Neural cell (in vitro differentiated cells): ENCODE measurements around the gene TMEFF1. TPM values are rescaled to one million over a fixed set of nuclear protein-coding genes. Genes with fewer than 3 reads are reported as not detected.

Experiments used
- H2AFZ ChIP-seq: fragments of 200-600, 300-800 bp; sonication (generic), shearing (Covaris generic); 2 replicates; pipeline ENCODE4 v1.6.0; 2014; ENCODE audit warnings: low read depth, mild to moderate bottlenecking, antibody characterized with exemption, low read length, moderate library complexity
- H3F3A ChIP-seq: fragments of 200-600 bp; shearing (Covaris generic); 2 replicates; pipeline ENCODE4 v1.6.1; 2016; ENCODE audit warnings: mild to moderate bottlenecking, moderate library complexity, mixed read lengths, antibody characterized with exemption, low read length; ENCODE audit not compliant: insufficient read depth, poor library complexity, severe bottlenecking
- H3K27ac ChIP-seq: fragments of 200-600, 300-800 bp; sonication (generic), shearing (Covaris generic); 2 replicates; pipeline ENCODE4 v1.5.1; 2014; ENCODE audit warnings: mild to moderate bottlenecking, low read length, moderate library complexity
- H3K27me3 ChIP-seq: fragments of 300-800, 200-600 bp; sonication (generic), shearing (Covaris generic); 2 replicates; pipeline ENCODE4 v1.6.0; 2014; ENCODE audit warnings: mild to moderate bottlenecking, low read depth, low read length, moderate library complexity; ENCODE audit not compliant: insufficient read depth
- H3K36me3 ChIP-seq: fragments of 300-800, 200-600 bp; sonication (generic), shearing (Covaris generic); 2 replicates; pipeline ENCODE4 v1.5.1; 2014; ENCODE audit warnings: mild to moderate bottlenecking, antibody characterized with exemption, low read length, moderate library complexity; ENCODE audit not compliant: insufficient read depth
- H3K4me2 ChIP-seq: fragments of 300-800, 200-600 bp; sonication (generic), shearing (Covaris generic); 2 replicates; pipeline ENCODE4 v1.6.0; 2014; ENCODE audit warnings: mild to moderate bottlenecking, low read length
- H3K4me3 ChIP-seq: fragments of 300-800, 200-600 bp; sonication (generic), shearing (Covaris generic); 2 replicates; pipeline ENCODE4 v1.5.1; 2014; ENCODE audit warnings: mild to moderate bottlenecking, low read length, moderate library complexity
- H3K79me2 ChIP-seq: fragments of 200-600 bp; shearing (Covaris generic); replicated peaks from 2 replicates; pipeline ENCODE4 v1.6.0; 2014; ENCODE audit warnings: mild to moderate bottlenecking, low read length, moderate library complexity; ENCODE audit not compliant: insufficient read depth
- H3K9ac ChIP-seq: fragments of 300-800, 200-600 bp; sonication (generic), shearing (Covaris generic); 2 replicates; pipeline ENCODE4 v1.6.1; 2016; ENCODE audit warnings: mild to moderate bottlenecking, low read length, mixed read lengths
- H3K9me2 ChIP-seq: fragments of 200-600 bp; shearing (Covaris generic); 2 replicates; pipeline ENCODE4 v1.6.1; 2016; ENCODE audit warnings: mild to moderate bottlenecking, low read length, mixed read lengths; ENCODE audit not compliant: insufficient read depth
- H3K9me3 ChIP-seq: fragments of 200-600, 300-800 bp; sonication (generic), shearing (Covaris generic); 2 replicates; pipeline ENCODE4 v1.6.1; 2016; ENCODE audit warnings: mild to moderate bottlenecking, mixed run types, low read length, moderate library complexity, mixed read lengths
- H4K20me1 ChIP-seq: fragments of 200-600 bp; shearing (Covaris generic); 2 replicates; pipeline ENCODE4 v1.6.1; 2016; ENCODE audit warnings: mild to moderate bottlenecking, mixed run types; ENCODE audit not compliant: insufficient read depth
- EP300 ChIP-seq: fragments of 450-650 bp; conservative IDR thresholded peaks from 2 replicates; pipeline ENCODE4 v1.6.1; 2014; ENCODE audit warnings: antibody characterized with exemption, mild to moderate bottlenecking, moderate library complexity; ENCODE audit not compliant: poor library complexity, severe bottlenecking
- EZH2 ChIP-seq: fragments of 200-600, 300-800 bp; shearing (Covaris generic), sonication (generic); IDR thresholded peaks from 2 replicates; pipeline ENCODE4 v1.6.1; 2014; ENCODE audit warnings: antibody characterized with exemption, low read length, borderline replicate concordance, mild to moderate bottlenecking; ENCODE audit not compliant: insufficient read depth, poor library complexity, severe bottlenecking
- MXI1 ChIP-seq: fragments of 450-650 bp; conservative IDR thresholded peaks from 2 replicates; pipeline ENCODE4 v1.6.1; 2014; ENCODE audit warnings: antibody characterized with exemption, mild to moderate bottlenecking; ENCODE audit not compliant: poor library complexity, severe bottlenecking
- POLR2AphosphoS5 ChIP-seq: IDR thresholded peaks from 2 replicates; pipeline ENCODE4 v1.6.1; 2012
- RAD21 ChIP-seq: fragments of 450-650 bp; conservative IDR thresholded peaks from 2 replicates; pipeline ENCODE4 v1.6.1; 2014; ENCODE audit warnings: antibody characterized with exemption, mild to moderate bottlenecking, moderate library complexity
- SMC3 ChIP-seq: fragments of 450-650 bp; conservative IDR thresholded peaks from 2 replicates; pipeline ENCODE4 v1.6.1; 2014; ENCODE audit warnings: antibody characterized with exemption, mild to moderate bottlenecking, moderate library complexity; ENCODE audit not compliant: poor library complexity
- TAF1 ChIP-seq: IDR thresholded peaks from 2 replicates; pipeline ENCODE4 v1.6.1; 2012; ENCODE audit warnings: low read depth
- polyA plus RNA-seq: library from polyadenylated mRNA; depleted of rRNA; stranded (reverse); fragments of >200 nt; gene quantifications from 2 replicates; pipeline ENCODE4 v1.2.3, GENCODE V29; 2014
- TF ChIP-seq, protein P1 (sequence below): fragments of 450-650 bp; IDR thresholded peaks from 2 replicates; pipeline ENCODE4 v1.5.1; 2014; ENCODE audit warnings: antibody characterized with exemption, mild to moderate bottlenecking, moderate library complexity; ENCODE audit not compliant: poor library complexity, severe bottlenecking
- TF ChIP-seq, protein P2 (sequence below): IDR thresholded peaks from 2 replicates; pipeline ENCODE4 v1.6.1; 2012; ENCODE audit warnings: borderline replicate concordance

TMEFF1 gene
- polyA plus RNA-seq, 1 donor from 2014 or later, result 273 TPM

DNA sequence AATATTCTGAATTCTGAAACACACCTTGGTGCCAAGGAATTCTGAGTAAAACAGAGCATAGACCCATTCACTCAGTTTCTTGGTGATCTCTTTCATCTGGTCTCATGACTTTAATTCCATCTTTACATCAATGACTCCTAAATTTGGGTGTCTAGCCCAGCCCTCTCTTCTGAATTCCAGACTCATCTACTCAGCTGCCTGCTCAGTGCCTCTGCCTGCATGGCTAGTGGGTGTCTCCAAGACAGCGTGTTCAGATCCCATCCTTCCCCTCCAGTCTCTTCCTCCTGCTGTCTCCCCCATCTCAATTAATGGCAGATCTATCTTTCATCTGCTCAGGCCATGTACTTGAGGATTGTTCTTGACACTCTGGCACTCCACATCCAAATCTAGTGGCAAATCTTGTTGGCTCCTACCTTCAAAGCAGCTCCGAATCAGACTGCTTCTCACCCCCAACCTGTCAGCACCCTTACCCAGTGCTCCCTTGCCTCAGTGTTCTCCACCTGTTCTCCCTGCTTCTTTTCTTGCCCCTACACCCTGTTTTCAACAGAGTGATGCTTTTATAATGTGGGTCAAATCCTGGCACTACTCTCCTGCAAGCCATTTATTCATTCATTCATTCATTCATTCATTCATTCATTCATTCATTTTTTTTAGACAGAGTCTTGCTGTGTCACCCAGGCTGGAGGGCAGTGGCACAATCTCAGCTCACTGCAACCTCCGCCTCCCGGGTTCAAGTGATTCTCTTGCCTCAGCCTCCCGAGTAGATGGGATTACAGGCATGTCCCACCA, 110.3 kb downstream of the TMEFF1 start:
- Histone ChIP-seq H3K9me3 (no peaks in the 10 kb centered on the region), H3K36me3 (no peaks in the 10 kb centered on the region), H3K9ac (no peak overlapping the region), H2AFZ (no peak overlapping the region), H3K27ac (no peak overlapping the region), H4K20me1 (peaks cover 5% of the 10 kb centered on the region), H3K9me2 (no peaks in the 10 kb centered on the region), H3K79me2 (no peaks in the 10 kb centered on the region), H3K27me3 (no peaks in the 10 kb centered on the region), H3K4me2 (no peak overlapping the region), H3K4me3 (no peak overlapping the region), H3F3A (no peaks in the 10 kb centered on the region)
- no peak for TF ChIP-seq EP300
- TF ChIP-seq SMC3, result no peak
- TF ChIP-seq, protein P1, sequence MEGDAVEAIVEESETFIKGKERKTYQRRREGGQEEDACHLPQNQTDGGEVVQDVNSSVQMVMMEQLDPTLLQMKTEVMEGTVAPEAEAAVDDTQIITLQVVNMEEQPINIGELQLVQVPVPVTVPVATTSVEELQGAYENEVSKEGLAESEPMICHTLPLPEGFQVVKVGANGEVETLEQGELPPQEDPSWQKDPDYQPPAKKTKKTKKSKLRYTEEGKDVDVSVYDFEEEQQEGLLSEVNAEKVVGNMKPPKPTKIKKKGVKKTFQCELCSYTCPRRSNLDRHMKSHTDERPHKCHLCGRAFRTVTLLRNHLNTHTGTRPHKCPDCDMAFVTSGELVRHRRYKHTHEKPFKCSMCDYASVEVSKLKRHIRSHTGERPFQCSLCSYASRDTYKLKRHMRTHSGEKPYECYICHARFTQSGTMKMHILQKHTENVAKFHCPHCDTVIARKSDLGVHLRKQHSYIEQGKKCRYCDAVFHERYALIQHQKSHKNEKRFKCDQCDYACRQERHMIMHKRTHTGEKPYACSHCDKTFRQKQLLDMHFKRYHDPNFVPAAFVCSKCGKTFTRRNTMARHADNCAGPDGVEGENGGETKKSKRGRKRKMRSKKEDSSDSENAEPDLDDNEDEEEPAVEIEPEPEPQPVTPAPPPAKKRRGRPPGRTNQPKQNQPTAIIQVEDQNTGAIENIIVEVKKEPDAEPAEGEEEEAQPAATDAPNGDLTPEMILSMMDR, result no peak
- TF ChIP-seq POLR2AphosphoS5, result no peak
- TF ChIP-seq, protein P2, sequence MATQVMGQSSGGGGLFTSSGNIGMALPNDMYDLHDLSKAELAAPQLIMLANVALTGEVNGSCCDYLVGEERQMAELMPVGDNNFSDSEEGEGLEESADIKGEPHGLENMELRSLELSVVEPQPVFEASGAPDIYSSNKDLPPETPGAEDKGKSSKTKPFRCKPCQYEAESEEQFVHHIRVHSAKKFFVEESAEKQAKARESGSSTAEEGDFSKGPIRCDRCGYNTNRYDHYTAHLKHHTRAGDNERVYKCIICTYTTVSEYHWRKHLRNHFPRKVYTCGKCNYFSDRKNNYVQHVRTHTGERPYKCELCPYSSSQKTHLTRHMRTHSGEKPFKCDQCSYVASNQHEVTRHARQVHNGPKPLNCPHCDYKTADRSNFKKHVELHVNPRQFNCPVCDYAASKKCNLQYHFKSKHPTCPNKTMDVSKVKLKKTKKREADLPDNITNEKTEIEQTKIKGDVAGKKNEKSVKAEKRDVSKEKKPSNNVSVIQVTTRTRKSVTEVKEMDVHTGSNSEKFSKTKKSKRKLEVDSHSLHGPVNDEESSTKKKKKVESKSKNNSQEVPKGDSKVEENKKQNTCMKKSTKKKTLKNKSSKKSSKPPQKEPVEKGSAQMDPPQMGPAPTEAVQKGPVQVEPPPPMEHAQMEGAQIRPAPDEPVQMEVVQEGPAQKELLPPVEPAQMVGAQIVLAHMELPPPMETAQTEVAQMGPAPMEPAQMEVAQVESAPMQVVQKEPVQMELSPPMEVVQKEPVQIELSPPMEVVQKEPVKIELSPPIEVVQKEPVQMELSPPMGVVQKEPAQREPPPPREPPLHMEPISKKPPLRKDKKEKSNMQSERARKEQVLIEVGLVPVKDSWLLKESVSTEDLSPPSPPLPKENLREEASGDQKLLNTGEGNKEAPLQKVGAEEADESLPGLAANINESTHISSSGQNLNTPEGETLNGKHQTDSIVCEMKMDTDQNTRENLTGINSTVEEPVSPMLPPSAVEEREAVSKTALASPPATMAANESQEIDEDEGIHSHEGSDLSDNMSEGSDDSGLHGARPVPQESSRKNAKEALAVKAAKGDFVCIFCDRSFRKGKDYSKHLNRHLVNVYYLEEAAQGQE, result no peak
- TF ChIP-seq EZH2, result no peak
- no peak for TF ChIP-seq RAD21

DNA sequence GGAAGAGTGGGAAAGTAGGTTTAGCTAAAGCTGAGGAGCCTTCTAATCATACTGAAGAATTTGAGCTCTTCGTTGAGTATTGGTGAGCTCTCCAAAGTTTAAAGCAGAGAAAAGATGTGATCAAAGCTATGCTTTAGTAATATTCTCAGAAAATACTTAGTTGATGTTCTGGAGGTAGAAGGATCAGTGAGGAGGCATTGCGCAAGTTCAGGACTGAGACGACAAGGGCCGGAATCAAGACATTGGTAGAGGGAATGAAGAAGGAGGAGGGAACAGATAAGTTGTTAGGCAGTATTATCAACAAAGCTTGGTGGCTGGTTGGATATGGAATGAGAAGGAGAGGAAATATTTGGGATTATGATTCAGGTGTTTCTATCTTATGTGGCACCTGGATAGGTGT, 112.0 kb downstream of the TMEFF1 start:
- no peak overlapping the region for H3K27ac ChIP-seq
- H3K9me2 ChIP-seq, result no peaks in the 10 kb centered on the region
- H3K27me3 ChIP-seq, result no peaks in the 10 kb centered on the region
- H4K20me1 ChIP-seq, result peaks cover 5% of the 10 kb centered on the region
- H3F3A ChIP-seq, result no peaks in the 10 kb centered on the region
- TF ChIP-seq, protein P1, result no peak
- no peak for TF ChIP-seq SMC3
- no peak for TF ChIP-seq MXI1
- no peak for TF ChIP-seq EP300
- no peak for TF ChIP-seq RAD21
- TF ChIP-seq EZH2, result no peak
- TF ChIP-seq POLR2AphosphoS5, result no peak
- TF ChIP-seq TAF1, result no peak
- no peak overlapping the region for H2AFZ ChIP-seq
- no peak overlapping the region for H3K4me2 ChIP-seq
- no peak overlapping the region for H3K9ac ChIP-seq
- no peaks in the 10 kb centered on the region for H3K36me3 ChIP-seq
- no peaks in the 10 kb centered on the region for H3K79me2 ChIP-seq
- H3K4me3 ChIP-seq, result no peak overlapping the region
- H3K9me3 ChIP-seq, result no peaks in the 10 kb centered on the region
